ENCODE measurements around the gene GOLGA3. TPM values are rescaled to one million over a fixed set of nuclear protein-coding genes. Genes with fewer than 3 reads are reported as not detected.

Gene GOLGA3
- total and polyA plus RNA-seq, 3 donors from 2014 or later = 30.4 to 95.2 (median 72.3) TPM

DNA sequence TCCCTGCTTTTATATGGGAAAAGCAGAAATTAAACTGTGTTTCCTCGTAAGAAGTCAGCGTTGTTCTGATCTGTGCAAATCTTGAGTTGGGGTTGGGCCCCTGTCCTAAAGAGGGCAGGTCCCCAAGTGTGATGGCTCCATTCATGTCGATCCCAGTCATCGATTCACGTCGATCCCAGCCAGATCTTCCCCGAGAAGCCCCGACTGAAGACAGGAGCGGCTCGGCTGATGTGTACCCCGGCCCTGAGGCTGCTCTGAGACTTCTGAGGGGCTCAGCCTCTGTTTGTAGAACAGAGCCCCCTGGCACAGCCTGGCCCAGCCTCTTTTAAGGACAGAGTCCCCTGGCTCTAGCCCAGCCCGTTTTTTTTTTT, 108.7 kb downstream of the GOLGA3 start:
- Histone ChIP-seq H3K4me1 (no peaks in the 10 kb centered on the region), H3K27ac (no peak overlapping the region), H3K36me3 (ENCODE audit: low read depth, missing control alignments) (no peaks in the 10 kb centered on the region), H3K9me3 (no peaks in the 10 kb centered on the region), H3K4me3 (no peak overlapping the region), H3K27me3 (no peaks in the 10 kb centered on the region)
- 91 to 94% methylated on average over 12 of the region's 12 CpGs for WGBS, 2 donors
- TF ChIP-seq POLR2A (IDR thresholded peaks at IDR 0.05) (no peak), CTCF (IDR thresholded peaks at IDR 0.05) (no peak)
- DNase-seq = no peak
- intact Hi-C loops (cut with DNase I; ENCODE audit: low total_unique reads) = no loop called here

DNA sequence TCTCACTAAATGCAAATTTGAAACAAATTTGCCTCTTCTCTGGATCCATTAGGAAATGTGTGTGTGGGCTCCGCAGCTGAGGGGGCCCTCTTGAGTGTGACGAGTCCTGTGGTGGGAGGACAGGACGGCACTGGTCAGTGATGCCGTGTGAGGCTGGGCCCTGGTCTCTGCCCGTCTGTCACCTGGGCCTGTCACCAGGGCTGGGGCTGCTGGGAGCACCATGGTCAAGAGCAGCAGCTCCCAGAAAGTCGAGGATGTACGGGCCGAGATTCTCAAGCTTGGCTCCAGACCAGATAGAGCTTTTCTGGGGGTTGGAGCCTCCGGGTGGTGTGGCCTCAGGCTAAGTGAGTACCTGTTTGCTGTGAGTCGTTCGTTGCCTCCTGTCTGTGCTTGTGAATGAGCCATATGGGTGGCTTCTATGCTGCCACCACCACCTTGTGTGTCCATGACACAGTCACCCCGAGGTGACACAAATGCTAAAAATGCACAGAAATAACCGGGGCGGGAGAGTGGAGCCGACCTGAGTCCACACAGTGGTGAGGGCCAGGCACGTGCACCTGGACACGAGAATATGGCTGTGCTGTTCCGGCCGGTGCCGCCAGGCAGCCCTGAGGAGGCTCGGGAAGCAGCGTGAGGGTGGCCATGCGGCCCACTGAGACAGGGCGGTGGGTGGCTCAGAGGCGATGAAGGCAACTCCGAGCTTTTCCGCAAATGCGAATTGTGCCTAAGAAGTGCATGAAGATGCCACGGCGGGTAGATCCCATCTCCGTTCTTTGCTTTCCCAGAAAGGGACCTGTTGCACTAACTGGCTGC, 109.3 kb downstream of the GOLGA3 start:
- TF ChIP-seq POLR2A (IDR thresholded peaks at IDR 0.05) = no peak
- no peak for TF ChIP-seq CTCF (IDR thresholded peaks at IDR 0.05)
- WGBS, 2 donors = 93% methylated on average over 27 to 31 of the region's 31 CpGs
- no peaks in the 10 kb centered on the region for H3K36me3 ChIP-seq (ENCODE audit: low read depth, missing control alignments)

More for the DNA sequence above, 109.3 kb downstream of the GOLGA3 start:
- Histone ChIP-seq H3K9me3 (no peaks in the 10 kb centered on the region), H3K4me1 (no peaks in the 10 kb centered on the region), H3K27ac (no peak overlapping the region), H3K4me3 (no peak overlapping the region), H3K27me3 (no peaks in the 10 kb centered on the region)
- no peak for DNase-seq
- intact Hi-C loops (cut with DNase I; ENCODE audit: low total_unique reads) = no loop called here

Small RNA genes lying within 50 kb of the gene (small RNA-seq; reads per million reads assigned to genes)
- gene RNA5SP379 = 0 reads per million in 2 donors

Other genes with a start within 250 kb of the GOLGA3 start
- gene LRCOL1, start 218.3 kb downstream of the GOLGA3 start, total RNA-seq = under 1 TPM in 1 of 2 donors, not detected in 1; 0.81 TPM
- 1.6 TPM for gene LRCOL1, start 218.3 kb downstream of the GOLGA3 start, polyA plus RNA-seq (ENCODE audit: insufficient read depth, low read depth, low replicate concordance)
- 1 to 10 TPM; 2.2 to 2.7 TPM for gene P2RX2, start 210.1 kb downstream of the GOLGA3 start, total RNA-seq
- 3.0 TPM for gene P2RX2, start 210.1 kb downstream of the GOLGA3 start, polyA plus RNA-seq (ENCODE audit: insufficient read depth, low read depth, low replicate concordance)
- gene POLE, start 141.5 kb downstream of the GOLGA3 start, total RNA-seq = 100 to 1,000 TPM; 123 to 288 TPM
- gene POLE, start 141.5 kb downstream of the GOLGA3 start, polyA plus RNA-seq (ENCODE audit: insufficient read depth, low read depth, low replicate concordance) = 76.8 TPM
- gene PXMP2, start 141.3 kb downstream of the GOLGA3 start, total RNA-seq = 10 to 100 TPM; 16.0 to 26.5 TPM
- 13.5 TPM for gene PXMP2, start 141.3 kb downstream of the GOLGA3 start, polyA plus RNA-seq (ENCODE audit: insufficient read depth, low read depth, low replicate concordance)
- 10 to 100 TPM; 40.9 to 48.0 TPM for gene PGAM5, start 118.0 kb downstream of the GOLGA3 start, total RNA-seq
- 37.2 TPM for gene PGAM5, start 118.0 kb downstream of the GOLGA3 start, polyA plus RNA-seq (ENCODE audit: insufficient read depth, low read depth, low replicate concordance)
- gene ANKLE2, start 67.0 kb downstream of the GOLGA3 start, total RNA-seq = 100 to 1,000 TPM; 103 to 120 TPM
- gene ANKLE2, start 67.0 kb downstream of the GOLGA3 start, polyA plus RNA-seq (ENCODE audit: insufficient read depth, low read depth, low replicate concordance) = 204 TPM
- 100 to 1,000 TPM in 1 of 2 donors, 10 to 100 TPM in 1; 89.6 to 100 TPM for gene CHFR, start 58.7 kb upstream of the GOLGA3 start, total RNA-seq
- gene CHFR, start 58.7 kb upstream of the GOLGA3 start, polyA plus RNA-seq (ENCODE audit: insufficient read depth, low read depth, low replicate concordance) = 62.2 TPM
- gene ZNF605, start 127.4 kb upstream of the GOLGA3 start, total RNA-seq = 10 to 100 TPM; 13.4 to 14.6 TPM
- 3.2 TPM for gene ZNF605, start 127.4 kb upstream of the GOLGA3 start, polyA plus RNA-seq (ENCODE audit: insufficient read depth, low read depth, low replicate concordance)
- gene ZNF26, start 157.5 kb upstream of the GOLGA3 start, total RNA-seq = 10 to 100 TPM; 24.2 to 26.9 TPM
- gene ZNF26, start 157.5 kb upstream of the GOLGA3 start, polyA plus RNA-seq (ENCODE audit: insufficient read depth, low read depth, low replicate concordance) = 6.0 TPM
- gene ZNF84, start 208.6 kb upstream of the GOLGA3 start, total RNA-seq = 10 to 100 TPM; 37.2 to 45.5 TPM
- 19.3 TPM for gene ZNF84, start 208.6 kb upstream of the GOLGA3 start, polyA plus RNA-seq (ENCODE audit: insufficient read depth, low read depth, low replicate concordance)